ENCODE data around the gene SASS6.

GRCh38 chr1:100177295-100178041, 44.7 kb upstream of the SASS6 start:
- no peak for TF ChIP-seq FOXM1 (IDR thresholded peaks at IDR 0.05; ENCODE audit: borderline replicate concordance, low read depth)
- TF ChIP-seq CEBPB (IDR thresholded peaks at IDR 0.05): no peak
- TF ChIP-seq CREB1 (IDR thresholded peaks at IDR 0.05; ENCODE audit: low read depth): no peak
- TF ChIP-seq, protein P1, sequence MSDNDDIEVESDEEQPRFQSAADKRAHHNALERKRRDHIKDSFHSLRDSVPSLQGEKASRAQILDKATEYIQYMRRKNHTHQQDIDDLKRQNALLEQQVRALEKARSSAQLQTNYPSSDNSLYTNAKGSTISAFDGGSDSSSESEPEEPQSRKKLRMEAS (IDR thresholded peaks at IDR 0.05): no peak
